IPS-20b (cell line): ENCODE data around the gene PGBD5.

Experiments
- H3K27ac ChIP-seq: one replicate; pipeline ENCODE4 v1.5.1; 2013; ENCODE audit warnings: low read length
- H3K27me3 ChIP-seq: 2 replicates; pipeline ENCODE4 v1.6.1; 2013; ENCODE audit warnings: mild to moderate bottlenecking, low read length, inconsistent platforms; ENCODE audit not compliant: insufficient read depth
- H3K36me3 ChIP-seq: 2 replicates; pipeline ENCODE4 v1.6.1; 2013; ENCODE audit warnings: low read depth, mild to moderate bottlenecking, inconsistent platforms, low read length, moderate library complexity; ENCODE audit not compliant: insufficient read depth
- H3K4me1 ChIP-seq: 2 replicates; pipeline ENCODE4 v1.6.1; 2013; ENCODE audit warnings: mild to moderate bottlenecking, control low read depth, inconsistent platforms, low read length, moderate library complexity; ENCODE audit not compliant: insufficient read depth
- H3K4me3 ChIP-seq: 2 replicates; pipeline ENCODE4 v1.5.1; 2013; ENCODE audit warnings: mild to moderate bottlenecking, low read length, inconsistent platforms
- H3K9ac ChIP-seq: 2 replicates; pipeline ENCODE4 v1.6.1; 2013; ENCODE audit warnings: low read depth, mild to moderate bottlenecking, inconsistent platforms, low read length, moderate library complexity
- H3K9me3 ChIP-seq: 2 replicates; pipeline ENCODE4 v1.6.1; 2013; ENCODE audit warnings: mild to moderate bottlenecking, low read depth, low read length, inconsistent platforms; ENCODE audit not compliant: insufficient read depth

Gene PGBD5

DNA sequence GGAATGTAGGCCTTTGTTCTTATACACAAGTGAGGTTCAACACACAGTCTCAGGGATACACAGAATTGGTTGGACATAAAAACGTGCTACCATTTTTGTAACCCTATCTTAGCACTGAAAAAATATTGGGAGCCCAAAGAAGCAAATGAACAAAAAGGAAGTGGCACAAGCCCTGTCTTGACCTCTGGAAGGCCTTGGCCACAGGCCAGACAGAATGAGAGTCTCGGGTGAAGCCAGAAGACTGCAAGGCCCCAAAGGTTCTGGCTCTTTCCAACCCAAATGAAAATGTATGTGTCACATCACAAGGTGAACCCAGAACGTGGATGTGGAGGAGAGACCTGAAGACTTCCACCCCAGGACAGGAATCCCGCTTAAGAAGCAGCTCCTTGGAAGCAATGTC, 57.3 kb downstream of the PGBD5 start:
- H3K27me3 ChIP-seq = no peaks in the 10 kb centered on the region
- no peak overlapping the region for H3K9ac ChIP-seq
- no peaks in the 10 kb centered on the region for H3K9me3 ChIP-seq
- peaks cover 6% of the 10 kb centered on the region; the same call in 1 of the 2 replicates for H3K36me3 ChIP-seq
- H3K27ac ChIP-seq = no peak overlapping the region
- H3K4me3 ChIP-seq = no peak overlapping the region
- no peaks in the 10 kb centered on the region; the same call in 1 of the 2 replicates for H3K4me1 ChIP-seq

DNA sequence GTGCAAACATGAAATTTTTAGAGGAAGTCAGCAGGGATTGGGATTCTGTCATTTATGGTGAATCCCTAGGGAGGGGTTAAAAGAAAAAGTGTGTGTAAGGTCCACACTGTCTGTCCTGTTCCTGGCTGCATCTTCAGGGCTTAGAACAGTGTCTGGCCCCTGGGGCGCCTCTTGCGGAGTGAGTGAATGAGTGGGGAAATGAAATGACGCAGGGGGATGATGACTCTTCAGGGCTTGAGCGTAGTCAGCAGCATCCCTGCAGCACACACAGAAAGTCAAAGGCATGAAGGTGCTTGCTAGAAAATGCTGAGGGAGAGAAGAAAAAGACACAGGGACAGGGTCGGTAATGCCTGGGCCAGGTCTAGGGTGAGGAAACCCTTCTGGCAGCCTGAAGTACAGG, 57.8 kb downstream of the PGBD5 start:
- Histone ChIP-seq H3K9ac (no peak overlapping the region), H3K9me3 (no peaks in the 10 kb centered on the region), H3K36me3 (peaks cover 6% of the 10 kb centered on the region; the same call in 1 of the 2 replicates), H3K27me3 (no peaks in the 10 kb centered on the region), H3K4me3 (no peak overlapping the region), H3K4me1 (no peaks in the 10 kb centered on the region; the same call in 1 of the 2 replicates), H3K27ac (no peak overlapping the region)

DNA sequence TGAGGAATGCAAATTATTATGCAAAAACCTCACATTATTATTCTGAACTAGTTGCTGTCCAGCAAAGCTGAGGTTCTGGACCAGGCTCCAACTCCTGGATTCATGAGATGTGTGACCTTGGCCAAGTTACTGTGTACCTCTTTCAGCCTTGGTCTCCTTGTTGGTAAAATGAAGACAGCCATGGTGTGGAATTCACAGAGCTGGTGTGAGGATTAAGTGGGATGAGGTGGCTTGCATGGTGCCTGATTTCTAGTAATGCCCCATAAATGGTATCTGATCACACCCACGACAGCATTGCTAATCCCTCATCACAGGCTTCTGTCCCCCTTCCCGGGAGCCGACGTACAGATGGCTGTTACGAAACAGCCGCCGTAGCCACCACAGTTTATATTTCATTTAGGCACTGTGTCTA, 59.6 kb downstream of the PGBD5 start:
- Histone ChIP-seq H3K4me1 (no peaks in the 10 kb centered on the region; the same call in 1 of the 2 replicates), H3K9me3 (no peaks in the 10 kb centered on the region), H3K4me3 (no peak overlapping the region), H3K27me3 (no peaks in the 10 kb centered on the region), H3K36me3 (peaks cover under 1% of the 10 kb centered on the region; the same call in 1 of the 2 replicates), H3K9ac (no peak overlapping the region), H3K27ac (no peak overlapping the region)

DNA sequence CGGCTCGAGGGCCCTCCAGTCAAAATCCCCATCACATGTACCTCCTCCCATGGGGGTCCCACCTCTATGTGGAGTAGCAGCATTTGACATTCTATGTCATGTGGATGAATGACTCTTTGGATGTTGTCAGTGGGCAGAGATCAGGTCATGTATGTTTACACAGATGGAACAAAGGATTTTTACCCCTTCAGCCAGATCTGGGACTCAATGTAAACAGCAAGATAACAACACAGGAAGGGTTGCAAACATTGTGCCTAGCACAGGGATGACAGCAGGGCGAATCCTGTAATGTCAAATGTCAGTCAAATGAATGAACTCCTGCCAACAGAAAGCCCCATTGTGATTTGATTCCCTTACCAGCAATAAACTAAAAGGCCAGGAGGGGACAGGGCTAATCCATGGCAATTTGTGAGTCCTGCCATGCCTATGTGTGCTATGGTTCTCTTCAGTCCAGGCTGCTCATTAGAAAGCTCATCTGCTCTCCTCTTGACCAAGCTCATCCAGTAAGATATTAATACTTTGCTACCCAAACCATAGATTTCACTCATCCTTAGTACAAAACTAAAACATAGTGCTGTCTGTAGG, 60.3 kb downstream of the PGBD5 start:
- Histone ChIP-seq H3K27me3 (no peaks in the 10 kb centered on the region), H3K36me3 (no peaks in the 10 kb centered on the region; the same call in 1 of the 2 replicates), H3K9ac (no peak overlapping the region), H3K4me3 (no peak overlapping the region), H3K9me3 (no peaks in the 10 kb centered on the region), H3K27ac (no peak overlapping the region), H3K4me1 (no peaks in the 10 kb centered on the region; the same call in 1 of the 2 replicates)

DNA sequence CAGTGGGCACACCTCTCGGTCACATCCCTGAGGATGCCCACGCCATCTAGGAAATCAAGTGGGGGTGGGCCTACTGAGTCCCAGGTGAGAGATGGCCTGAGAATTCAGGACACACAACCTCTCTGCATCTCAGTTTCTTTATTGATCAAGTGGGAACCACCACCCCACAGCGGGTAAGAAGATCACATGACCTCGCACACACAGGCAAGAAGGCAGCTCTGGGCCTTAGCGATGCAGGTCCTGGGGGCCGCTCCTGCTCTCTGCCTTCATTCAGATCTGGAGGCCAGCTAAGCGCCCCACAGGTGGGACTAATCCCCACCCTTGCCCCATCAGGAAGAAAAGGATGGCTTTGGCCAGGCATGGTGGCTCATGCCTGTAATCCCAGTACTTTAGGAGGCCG, 63.2 kb downstream of the PGBD5 start:
- Histone ChIP-seq H3K4me1 (no peaks in the 10 kb centered on the region; the same call in 1 of the 2 replicates), H3K27me3 (no peaks in the 10 kb centered on the region), H3K4me3 (no peak overlapping the region), H3K36me3 (no peaks in the 10 kb centered on the region), H3K9me3 (no peaks in the 10 kb centered on the region), H3K27ac (no peak overlapping the region), H3K9ac (no peak overlapping the region)

DNA sequence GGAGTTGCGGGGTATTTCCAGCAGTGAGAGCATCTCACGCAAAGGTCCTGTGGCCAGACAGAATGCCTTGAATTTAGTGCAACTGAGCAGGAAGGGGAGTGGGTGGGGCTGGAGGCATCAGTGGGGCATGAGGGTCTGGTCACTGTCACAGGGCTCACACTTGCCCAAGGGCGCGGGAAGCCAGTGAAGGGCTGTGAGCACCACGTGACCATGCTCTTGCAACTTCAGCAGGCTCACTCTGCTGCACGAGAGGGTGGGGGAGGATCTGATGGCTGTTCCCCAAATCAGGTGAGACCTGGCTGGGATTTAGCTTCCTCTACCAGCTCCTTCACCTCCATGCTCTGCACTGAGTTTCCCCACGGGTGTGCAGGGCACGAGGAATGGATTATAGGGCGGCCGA, 64.2 kb downstream of the PGBD5 start:
- H3K9ac ChIP-seq = no peak overlapping the region
- no peaks in the 10 kb centered on the region; the same call in 1 of the 2 replicates for H3K4me1 ChIP-seq
- H3K27me3 ChIP-seq = no peaks in the 10 kb centered on the region
- H3K4me3 ChIP-seq = no peak overlapping the region
- H3K27ac ChIP-seq = no peak overlapping the region
- H3K9me3 ChIP-seq = no peaks in the 10 kb centered on the region
- H3K36me3 ChIP-seq = peaks cover 3% of the 10 kb centered on the region

- no peak overlapping the region for H3K27ac ChIP-seq
- no peak overlapping the region for H3K9ac ChIP-seq
- no peaks in the 10 kb centered on the region for H3K27me3 ChIP-seq
- no peak overlapping the region for H3K4me3 ChIP-seq
- peaks cover 21% of the 10 kb centered on the region for H3K36me3 ChIP-seq
- H3K4me1 ChIP-seq = no peaks in the 10 kb centered on the region
- no peaks in the 10 kb centered on the region for H3K9me3 ChIP-seq
These were observed 66.0 kb downstream of the PGBD5 start for GRCh38 chr1:230359992-230360668.

DNA sequence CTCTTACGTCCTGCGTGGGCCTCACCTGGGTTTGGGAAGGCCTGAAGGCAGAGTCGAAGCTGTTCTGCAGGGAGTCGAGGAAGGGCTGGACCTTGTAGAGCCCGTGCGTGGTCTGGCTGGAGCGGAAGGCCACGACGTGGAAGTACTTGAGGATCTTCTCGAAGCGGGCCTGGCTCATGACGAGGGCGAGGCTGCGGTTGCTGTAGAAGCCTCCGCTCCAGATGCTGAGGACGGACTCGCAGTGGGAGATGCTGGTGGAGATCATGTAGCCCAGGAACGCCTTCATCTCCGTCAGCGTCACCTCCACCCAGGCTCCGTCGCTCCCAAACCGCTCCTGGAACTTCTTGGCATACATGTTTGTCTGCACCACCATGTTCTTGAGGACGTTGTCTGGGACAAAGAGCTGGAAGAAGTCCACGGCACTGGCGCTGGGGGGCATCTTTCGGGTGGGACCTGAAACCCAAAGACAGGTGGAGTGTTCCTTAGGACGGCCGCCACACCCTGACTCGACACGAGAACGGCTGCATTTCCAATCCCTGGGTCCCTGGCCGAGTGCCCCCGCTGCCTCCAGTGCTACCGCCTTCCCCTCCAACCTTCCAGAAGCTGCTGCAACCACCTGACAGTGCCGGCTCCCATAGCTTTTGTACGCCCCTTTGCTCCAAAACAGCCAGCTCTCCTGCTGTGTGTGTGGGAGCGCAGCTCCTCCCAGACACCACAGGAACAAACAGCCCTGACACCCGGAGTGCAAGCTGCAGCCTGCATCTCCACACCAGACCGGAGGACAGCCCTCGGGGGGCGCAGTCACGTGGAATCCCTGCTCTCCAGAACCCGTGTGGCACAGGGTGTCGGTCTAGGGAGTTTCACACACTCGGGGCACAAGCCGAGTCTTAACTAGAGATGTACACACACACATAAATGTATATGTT, 69.0 kb downstream of the PGBD5 start:
- H3K36me3 ChIP-seq = peaks cover 39% of the 10 kb centered on the region
- no peaks in the 10 kb centered on the region for H3K27me3 ChIP-seq
- no peaks in the 10 kb centered on the region for H3K9me3 ChIP-seq
- H3K4me1 ChIP-seq = no peaks in the 10 kb centered on the region
- H3K4me3 ChIP-seq = no peak overlapping the region
- no peak overlapping the region for H3K27ac ChIP-seq
- H3K9ac ChIP-seq = no peak overlapping the region

DNA sequence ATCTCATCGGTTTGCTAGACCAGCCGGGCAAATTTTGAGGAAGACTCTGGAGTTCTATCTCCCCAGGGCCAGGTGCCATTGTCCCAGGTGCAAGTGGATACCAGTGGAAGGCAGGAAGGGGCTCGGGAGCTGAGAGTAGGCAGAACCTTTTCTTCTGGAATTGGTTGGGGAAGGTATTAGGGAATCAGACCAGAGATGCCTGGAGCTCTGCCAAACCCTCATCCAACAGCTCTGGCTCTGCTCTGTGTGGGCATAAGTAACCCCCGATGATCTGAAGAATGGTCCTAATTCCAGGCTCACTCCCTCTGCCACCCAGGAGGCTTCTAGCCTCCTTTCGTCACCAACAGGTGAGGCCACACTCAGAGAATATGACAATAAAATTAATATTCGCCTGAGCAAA, 69.9 kb downstream of the PGBD5 start:
- Histone ChIP-seq H3K27me3 (no peaks in the 10 kb centered on the region), H3K9ac (no peak overlapping the region), H3K27ac (no peak overlapping the region), H3K4me3 (no peak overlapping the region), H3K36me3 (peaks cover 39% of the 10 kb centered on the region), H3K9me3 (no peaks in the 10 kb centered on the region), H3K4me1 (no peaks in the 10 kb centered on the region)

GRCh38 chr1:230355594-230355993, 70.5 kb downstream of the PGBD5 start:
- no peak overlapping the region for H3K9ac ChIP-seq
- H3K9me3 ChIP-seq = no peaks in the 10 kb centered on the region
- H3K36me3 ChIP-seq = peaks cover 45% of the 10 kb centered on the region
- H3K4me3 ChIP-seq = no peak overlapping the region
- H3K27ac ChIP-seq = no peak overlapping the region
- no peaks in the 10 kb centered on the region for H3K27me3 ChIP-seq
- H3K4me1 ChIP-seq = no peaks in the 10 kb centered on the region

- no peaks in the 10 kb centered on the region for H3K27me3 ChIP-seq
These were observed 71.0 kb downstream of the PGBD5 start for GRCh38 chr1:230355128-230355527.

More at GRCh38 chr1:230355128-230355527, 71.0 kb downstream of the PGBD5 start:
- H3K9ac ChIP-seq = no peak overlapping the region
- H3K36me3 ChIP-seq = peaks cover 50% of the 10 kb centered on the region
- no peak overlapping the region for H3K27ac ChIP-seq
- no peaks in the 10 kb centered on the region for H3K9me3 ChIP-seq
- H3K4me1 ChIP-seq = no peaks in the 10 kb centered on the region
- no peak overlapping the region for H3K4me3 ChIP-seq
